Measurements from ENCODE around the gene VMP1. TPM values are rescaled to one million over a fixed set of nuclear protein-coding genes. Genes with fewer than 3 reads are reported as not detected.

The VMP1 gene
- total RNA-seq, 1 experiment from 2014 or later = 83.1 TPM

DNA sequence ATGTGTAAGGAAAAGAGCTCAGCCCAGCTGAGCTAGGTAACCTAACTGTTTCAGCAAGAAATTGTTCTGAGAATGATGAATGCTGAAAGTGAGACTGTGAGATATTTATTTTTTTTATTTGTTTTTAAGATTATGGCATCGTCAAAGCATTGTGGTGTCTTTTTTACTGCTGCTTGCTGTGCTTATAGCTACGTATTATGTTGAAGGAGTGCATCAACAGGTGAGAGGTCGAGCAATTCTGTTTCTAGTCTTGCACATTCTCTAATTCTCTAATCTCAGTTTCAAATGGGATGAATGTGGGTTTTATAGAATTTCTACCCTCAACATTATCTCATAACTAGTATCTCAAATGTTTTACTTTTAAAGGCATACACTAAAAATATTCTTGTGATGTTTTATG, 29.9 kb downstream of the VMP1 start:
- H3K27ac Mint-ChIP-seq = no peak overlapping the region; a peak in 1 of 7 replicates
- Histone ChIP-seq H3K27me3 (ENCODE audit: insufficient read depth, low read length) (no peaks in the 10 kb centered on the region), H2AK5ac (ENCODE audit: insufficient read length, low read length) (no peak overlapping the region), H3K9me3 (ENCODE audit: control insufficient read depth, low read depth, low read length) (no peaks in the 10 kb centered on the region), H2BK15ac (ENCODE audit: low read depth, low read length) (no peak overlapping the region), H2BK20ac (ENCODE audit: low read depth, low read length, poor library complexity, severe bottlenecking) (no peak overlapping the region), H3K14ac (ENCODE audit: insufficient read depth, low read length) (no peak overlapping the region), H3K79me1 (ENCODE audit: insufficient read depth, low read depth, low read length, poor library complexity, severe bottlenecking) (no peaks in the 10 kb centered on the region), H3K23ac (ENCODE audit: insufficient read length, low read depth, low read length) (no peak overlapping the region), H3K4ac (ENCODE audit: low read depth, low read length) (no peak overlapping the region), H4K91ac (ENCODE audit: insufficient read length, low read depth, low read length) (no peak overlapping the region), H3K4me2 (ENCODE audit: insufficient read depth, insufficient read length, low read length) (no peak overlapping the region), H2AFZ (ENCODE audit: low read length) (no peak overlapping the region), H3K79me2 (ENCODE audit: insufficient read depth, low read length) (no peaks in the 10 kb centered on the region), H2BK120ac (ENCODE audit: low read depth, low read length, poor library complexity, severe bottlenecking) (no peak overlapping the region), H2BK12ac (ENCODE audit: insufficient read length, low read depth, low read length) (no peak overlapping the region), H2BK5ac (ENCODE audit: insufficient read length, low read length) (no peak overlapping the region), H3K23me2 (ENCODE audit: insufficient read length, low read depth, low read length, poor library complexity, severe bottlenecking) (no peaks in the 10 kb centered on the region), H3K56ac (ENCODE audit: insufficient read length, low read depth, low read length) (no peak overlapping the region), H3K27ac (ENCODE audit: insufficient read length, low read depth, low read length) (no peak overlapping the region), H3K18ac (ENCODE audit: insufficient read length, low read depth, low read length) (no peak overlapping the region), H4K8ac (replicated peaks; ENCODE audit: insufficient read length, low read depth, low read length) (no peak overlapping the region), H3T11ph (ENCODE audit: low read length) (no peak overlapping the region), H4K5ac (ENCODE audit: insufficient read length, low read depth, low read length) (no peak overlapping the region), H4K20me1 (ENCODE audit: control insufficient read depth, insufficient read depth, insufficient read length) (no peaks in the 10 kb centered on the region), H3K9ac (ENCODE audit: extremely low read depth, insufficient read length, low read length) (no peak overlapping the region), H3K4me1 (ENCODE audit: insufficient read depth, low read length) (no peaks in the 10 kb centered on the region)
- no CpG with 5 or more reads among the region's 3 CpGs for WGBS (ENCODE audit: extremely low coverage, insufficient read length, low lambda C conversion rate)
- H3K4me1 Mint-ChIP-seq = no peaks in the 10 kb centered on the region
- no peaks in the 10 kb centered on the region for H3K27me3 Mint-ChIP-seq (ENCODE audit: low read depth)
- DNase-seq = no peak
- peaks cover 0 to 4% of the 10 kb centered on the region in 2 experiments; a peak in 2 of 5 replicates for H3K9me3 Mint-ChIP-seq
- no peak overlapping the region for H3K4me3 Mint-ChIP-seq
- peaks cover 5 to 25% (median 11%) of the 10 kb centered on the region in 3 experiments for H3K36me3 Mint-ChIP-seq (ENCODE audit: insufficient read depth in 1 of 3, low read depth in 3 of 3)
- TF ChIP-seq, protein P1, sequence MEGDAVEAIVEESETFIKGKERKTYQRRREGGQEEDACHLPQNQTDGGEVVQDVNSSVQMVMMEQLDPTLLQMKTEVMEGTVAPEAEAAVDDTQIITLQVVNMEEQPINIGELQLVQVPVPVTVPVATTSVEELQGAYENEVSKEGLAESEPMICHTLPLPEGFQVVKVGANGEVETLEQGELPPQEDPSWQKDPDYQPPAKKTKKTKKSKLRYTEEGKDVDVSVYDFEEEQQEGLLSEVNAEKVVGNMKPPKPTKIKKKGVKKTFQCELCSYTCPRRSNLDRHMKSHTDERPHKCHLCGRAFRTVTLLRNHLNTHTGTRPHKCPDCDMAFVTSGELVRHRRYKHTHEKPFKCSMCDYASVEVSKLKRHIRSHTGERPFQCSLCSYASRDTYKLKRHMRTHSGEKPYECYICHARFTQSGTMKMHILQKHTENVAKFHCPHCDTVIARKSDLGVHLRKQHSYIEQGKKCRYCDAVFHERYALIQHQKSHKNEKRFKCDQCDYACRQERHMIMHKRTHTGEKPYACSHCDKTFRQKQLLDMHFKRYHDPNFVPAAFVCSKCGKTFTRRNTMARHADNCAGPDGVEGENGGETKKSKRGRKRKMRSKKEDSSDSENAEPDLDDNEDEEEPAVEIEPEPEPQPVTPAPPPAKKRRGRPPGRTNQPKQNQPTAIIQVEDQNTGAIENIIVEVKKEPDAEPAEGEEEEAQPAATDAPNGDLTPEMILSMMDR (conservative IDR thresholded peaks at IDR 0.05) = no peak

Measured in H9 (cell line).